ENCODE data around the gene RPS21.
"Not testable (repeated sequence)": the region's sequence is repeated elsewhere in the genome, so short reads cannot be mapped to it uniquely, and the experiment has no call there.

The RPS21 gene

GRCh38 chr20:62365814-62366369 is 21.0 kb upstream of the RPS21 start:
- DNase-seq (ENCODE audit: low read depth) = no peak

- no peak for DNase-seq (ENCODE audit: low read depth)
These were observed 20.4 kb upstream of the RPS21 start for GRCh38 chr20:62366370-62367135.

- no peak for DNase-seq (ENCODE audit: low read depth)
These were observed 19.7 kb upstream of the RPS21 start, which contains the start of gene LAMA5 for GRCh38 chr20:62367136-62367632. Gene LAMA5 (minus strand): TSS chr20:62367312. CDS start chr20:62367245, 67 bp downstream.

GRCh38 chr20:62367633-62368391 is 19.1 kb upstream of the RPS21 start:
- DNase-seq (ENCODE audit: low read depth) = no peak

- no peak for DNase-seq (ENCODE audit: low read depth)
These were observed 18.4 kb upstream of the RPS21 start for GRCh38 chr20:62368392-62368975.

GRCh38 chr20:62368976-62369814 is 17.7 kb upstream of the RPS21 start:
- no peak for DNase-seq (ENCODE audit: low read depth)

GRCh38 chr20:62369815-62370114 is 17.1 kb upstream of the RPS21 start:
- DNase-seq (ENCODE audit: low read depth) = no peak

- DNase-seq (ENCODE audit: low read depth) = no peak
These were observed 16.6 kb upstream of the RPS21 start for GRCh38 chr20:62370115-62370806.

- no peak for DNase-seq (ENCODE audit: low read depth)
These were observed 15.9 kb upstream of the RPS21 start for GRCh38 chr20:62370807-62371587.

- no peak for DNase-seq (ENCODE audit: low read depth)
These were observed 15.3 kb upstream of the RPS21 start for GRCh38 chr20:62371588-62372041.

- no peak for DNase-seq (ENCODE audit: low read depth)
These were observed 14.6 kb upstream of the RPS21 start for GRCh38 chr20:62372042-62372993.

- not testable (repeated sequence) for DNase-seq (ENCODE audit: low read depth)
These were observed 13.2 kb upstream of the RPS21 start for GRCh38 chr20:62373631-62374179.

- DNase-seq (ENCODE audit: low read depth) = no peak
These were observed 12.4 kb upstream of the RPS21 start for GRCh38 chr20:62374331-62375152.

GRCh38 chr20:62376112-62377063 is 10.5 kb upstream of the RPS21 start:
- no peak for DNase-seq (ENCODE audit: low read depth)

GRCh38 chr20:62377064-62377461 is 9.8 kb upstream of the RPS21 start:
- DNase-seq (ENCODE audit: low read depth) = no peak

- DNase-seq (ENCODE audit: low read depth) = no peak
These were observed 9.2 kb upstream of the RPS21 start for GRCh38 chr20:62377615-62378178.

Data from activated T-helper 1 cell treated with Interleukin-2 at 50 U/mL for 16 hours (primary cell).